Adipocyte (in vitro differentiated cells): ENCODE data around the gene GADL1.
A peak's percentile ranks its signal among the peaks of the same experiment; 100 is the strongest.

Source experiments
- DNase-seq: peaks from one replicate; pipeline ENCODE4 v3.0.0-alpha.2; 2015; ENCODE audit warnings: low read depth
- H3K27me3 ChIP-seq: replicated peaks from 2 replicates; pipeline ENCODE4 v1.7.0; 2013; ENCODE audit warnings: mild to moderate bottlenecking, low read length, moderate library complexity; ENCODE audit not compliant: control insufficient read depth, insufficient read depth
- H3K36me3 ChIP-seq: 2 replicates; pipeline ENCODE4 v1.7.0; 2013; ENCODE audit warnings: low read length, mild to moderate bottlenecking, moderate library complexity; ENCODE audit not compliant: control insufficient read depth, insufficient read depth, severe bottlenecking
- H3K4me1 ChIP-seq: 2 replicates; pipeline ENCODE4 v1.7.0; 2013; ENCODE audit warnings: mild to moderate bottlenecking, low read length, moderate library complexity; ENCODE audit not compliant: control insufficient read depth, insufficient read depth
- H3K4me3 ChIP-seq: 2 replicates; pipeline ENCODE4 v1.7.0; 2013; ENCODE audit warnings: mild to moderate bottlenecking, low read length, moderate library complexity
- H3K9ac ChIP-seq: 2 replicates; pipeline ENCODE4 v1.7.0; 2013; ENCODE audit warnings: mild to moderate bottlenecking, low read length, moderate library complexity
- H3K9me3 ChIP-seq: 2 replicates; pipeline ENCODE4 v1.7.0; 2013; ENCODE audit warnings: mild to moderate bottlenecking, low read length, moderate library complexity; ENCODE audit not compliant: control insufficient read depth

Gene GADL1

DNA sequence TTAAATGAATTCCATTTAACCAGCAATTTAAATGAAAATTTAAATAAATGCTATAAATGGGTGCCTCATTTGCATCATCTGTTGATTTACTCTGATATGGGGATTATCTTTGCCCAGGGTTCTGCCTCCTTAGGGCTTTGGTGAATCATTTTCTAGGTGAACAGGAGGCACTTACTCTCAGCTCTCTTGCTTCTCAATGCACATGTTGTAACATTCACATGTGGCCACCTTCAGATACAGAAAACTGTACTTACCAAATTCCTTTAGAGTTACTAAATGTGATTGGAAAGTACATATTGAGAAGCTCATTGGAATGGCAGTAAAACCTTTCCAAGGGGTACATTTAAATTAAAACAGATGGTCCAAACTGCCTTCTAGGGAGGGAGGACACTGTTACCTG lies 20.8 kb downstream of the GADL1 start:
- H3K9ac ChIP-seq = no peak overlapping the region
- DNase-seq = peak; percentile 11
- no peaks in the 10 kb centered on the region for H3K4me1 ChIP-seq
- no peak overlapping the region for H3K4me3 ChIP-seq
- no peaks in the 10 kb centered on the region for H3K27me3 ChIP-seq
- H3K9me3 ChIP-seq = no peaks in the 10 kb centered on the region
- H3K36me3 ChIP-seq = no peaks in the 10 kb centered on the region

- no peak overlapping the region for H3K4me3 ChIP-seq
- H3K9me3 ChIP-seq = no peaks in the 10 kb centered on the region
- H3K4me1 ChIP-seq = no peaks in the 10 kb centered on the region
- H3K9ac ChIP-seq = no peak overlapping the region
- no peaks in the 10 kb centered on the region for H3K36me3 ChIP-seq
- DNase-seq = no peak
- H3K27me3 ChIP-seq = no peaks in the 10 kb centered on the region
Observed at GRCh38 chr3:30872879-30873278, 21.6 kb downstream of the GADL1 start.

DNA sequence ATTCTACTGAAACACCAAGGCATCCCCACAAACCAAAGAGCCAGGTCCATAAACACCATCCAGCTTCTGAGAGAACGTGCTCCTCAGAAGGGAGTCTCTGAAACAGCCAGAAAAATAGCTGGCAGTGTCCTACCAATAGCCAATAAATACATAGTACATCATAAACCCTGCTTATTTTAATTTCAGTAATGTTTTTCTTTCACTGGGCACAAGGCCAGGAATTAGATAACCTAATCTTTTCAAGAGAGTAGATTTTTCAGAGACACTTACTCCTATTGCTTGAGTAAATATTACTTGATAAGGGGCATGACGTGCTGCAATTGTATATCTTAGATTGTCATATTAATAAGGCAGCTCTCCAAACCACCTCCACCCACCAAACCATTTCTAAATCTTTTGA lies 22.7 kb downstream of the GADL1 start:
- H3K27me3 ChIP-seq = no peaks in the 10 kb centered on the region
- no peaks in the 10 kb centered on the region for H3K36me3 ChIP-seq
- H3K9ac ChIP-seq = no peak overlapping the region
- no peaks in the 10 kb centered on the region for H3K9me3 ChIP-seq
- DNase-seq = no peak
- H3K4me1 ChIP-seq = no peaks in the 10 kb centered on the region
- H3K4me3 ChIP-seq = no peak overlapping the region

DNA sequence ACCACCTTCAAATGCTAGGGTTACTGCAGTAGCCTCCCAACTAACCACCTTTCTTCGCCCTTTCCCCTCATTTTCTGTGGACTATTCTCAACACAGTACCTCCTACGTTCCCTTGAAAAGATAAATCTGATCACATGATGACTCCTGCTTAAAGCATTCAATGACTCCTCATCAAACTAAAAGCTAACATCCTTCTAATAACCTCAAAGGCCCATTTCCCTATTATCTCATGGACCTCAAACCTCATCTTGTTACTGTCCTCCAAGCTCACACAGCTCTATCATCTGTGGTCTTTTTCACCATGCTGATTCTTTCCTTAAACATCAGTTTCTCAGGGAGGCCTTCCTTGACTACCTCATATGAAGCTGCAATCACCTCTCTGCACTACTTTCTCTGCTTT lies 29.6 kb downstream of the GADL1 start:
- Histone ChIP-seq H3K36me3 (no peaks in the 10 kb centered on the region), H3K4me1 (no peaks in the 10 kb centered on the region), H3K4me3 (no peak overlapping the region), H3K27me3 (no peaks in the 10 kb centered on the region), H3K9me3 (no peaks in the 10 kb centered on the region), H3K9ac (no peak overlapping the region)
- no peak for DNase-seq

- Histone ChIP-seq H3K9me3 (no peaks in the 10 kb centered on the region), H3K27me3 (no peaks in the 10 kb centered on the region), H3K4me1 (no peaks in the 10 kb centered on the region), H3K4me3 (no peak overlapping the region), H3K36me3 (no peaks in the 10 kb centered on the region), H3K9ac (no peak overlapping the region)
- DNase-seq = no peak
Observed at GRCh38 chr3:30864132-30864531, 30.3 kb downstream of the GADL1 start.

- no peaks in the 10 kb centered on the region for H3K36me3 ChIP-seq
- no peaks in the 10 kb centered on the region for H3K4me1 ChIP-seq
- H3K27me3 ChIP-seq = no peaks in the 10 kb centered on the region
- no peaks in the 10 kb centered on the region for H3K9me3 ChIP-seq
- H3K4me3 ChIP-seq = no peak overlapping the region
- H3K9ac ChIP-seq = no peak overlapping the region
- DNase-seq = no peak
Observed at GRCh38 chr3:30862004-30862403, 32.5 kb downstream of the GADL1 start.

- H3K4me1 ChIP-seq = peaks cover 7% of the 10 kb centered on the region
- DNase-seq = no peak
- no peak overlapping the region for H3K9ac ChIP-seq
- no peaks in the 10 kb centered on the region for H3K9me3 ChIP-seq
- H3K36me3 ChIP-seq = no peaks in the 10 kb centered on the region
- no peaks in the 10 kb centered on the region for H3K27me3 ChIP-seq
- no peak overlapping the region for H3K4me3 ChIP-seq
Observed at GRCh38 chr3:30858894-30859389, 35.5 kb downstream of the GADL1 start.

DNA sequence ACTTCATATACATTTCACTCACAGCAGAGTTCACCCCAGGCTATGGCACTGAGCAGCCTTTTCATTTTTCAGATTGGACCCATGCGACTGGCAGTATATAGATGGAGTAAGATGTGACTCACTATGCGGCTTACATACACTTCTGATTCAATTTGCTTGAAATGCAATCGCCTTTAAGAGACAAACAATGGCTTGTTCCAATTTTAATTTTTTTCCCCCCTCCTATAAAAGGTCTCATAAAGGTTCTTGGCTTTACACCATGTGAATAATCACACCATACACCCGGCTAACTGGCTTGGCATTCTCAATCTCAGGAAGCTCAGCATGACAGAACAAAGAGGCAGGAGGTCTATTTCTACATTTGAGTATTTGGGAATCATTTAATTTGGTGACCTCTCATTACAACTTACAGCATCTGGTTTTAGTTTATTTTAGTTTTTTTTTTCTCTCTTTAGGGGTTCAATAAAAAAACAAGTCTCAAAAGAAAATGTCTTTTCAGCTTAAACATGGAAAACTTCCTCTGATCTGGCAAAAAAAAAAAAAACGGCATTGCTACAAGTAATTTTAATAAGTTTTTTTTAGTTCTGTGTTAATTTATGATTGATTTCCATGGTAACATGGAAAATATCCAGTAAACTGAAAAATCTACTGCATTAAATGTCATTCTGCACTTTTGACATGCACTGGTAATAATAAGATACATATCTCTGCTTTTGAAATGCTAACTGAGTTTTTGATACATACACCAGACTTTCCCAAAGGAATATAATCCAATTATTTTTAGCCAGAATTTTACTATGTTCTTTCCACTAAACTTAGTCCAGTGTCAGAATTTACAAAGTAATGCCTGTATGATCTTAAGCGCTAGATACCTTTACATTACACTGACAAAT lies 38.8 kb downstream of the GADL1 start:
- no peak overlapping the region for H3K4me3 ChIP-seq
- H3K9ac ChIP-seq = no peak overlapping the region
- no peaks in the 10 kb centered on the region for H3K9me3 ChIP-seq
- DNase-seq = peak; percentile 34
- H3K4me1 ChIP-seq = peaks cover 7% of the 10 kb centered on the region
- H3K36me3 ChIP-seq = no peaks in the 10 kb centered on the region
- H3K27me3 ChIP-seq = no peaks in the 10 kb centered on the region

DNA sequence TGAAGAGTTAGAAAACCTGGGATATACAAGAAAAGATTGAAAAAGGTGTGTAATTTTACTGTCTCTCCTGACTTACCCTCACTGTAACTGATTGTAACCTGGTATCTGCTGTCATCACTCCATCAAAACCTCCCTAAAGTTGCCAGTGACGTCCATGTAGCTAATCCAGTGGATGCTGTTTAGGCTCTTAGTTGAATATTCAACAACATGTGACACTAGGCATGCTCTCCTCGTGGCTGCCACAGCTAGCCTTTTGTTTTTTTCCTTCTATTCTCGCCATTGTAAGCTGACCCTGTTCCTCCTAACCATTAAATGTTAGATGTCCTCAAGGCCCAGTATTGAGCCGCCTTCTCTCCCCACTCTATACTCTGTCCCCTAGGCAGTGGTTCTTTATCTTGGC lies 41.6 kb downstream of the GADL1 start:
- H3K9ac ChIP-seq = no peak overlapping the region
- H3K9me3 ChIP-seq = no peaks in the 10 kb centered on the region
- H3K4me3 ChIP-seq = no peak overlapping the region
- peaks cover 16% of the 10 kb centered on the region for H3K4me1 ChIP-seq
- H3K27me3 ChIP-seq = no peaks in the 10 kb centered on the region
- DNase-seq = no peak
- H3K36me3 ChIP-seq = no peaks in the 10 kb centered on the region

GRCh38 chr3:30848087-30848779 lies 46.2 kb downstream of the GADL1 start:
- no peak overlapping the region for H3K9ac ChIP-seq

GRCh38 chr3:30847592-30847991 lies 46.9 kb downstream of the GADL1 start:
- Histone ChIP-seq H3K27me3 (peaks cover 10% of the 10 kb centered on the region), H3K4me1 (peaks cover 16% of the 10 kb centered on the region), H3K4me3 (no peak overlapping the region), H3K9ac (no peak overlapping the region), H3K9me3 (no peaks in the 10 kb centered on the region), H3K36me3 (no peaks in the 10 kb centered on the region)
- DNase-seq = peak; percentile 32

More at GRCh38 chr3:30848087-30848779, 46.2 kb downstream of the GADL1 start:
- peak; percentile 11 for DNase-seq
- Histone ChIP-seq H3K9me3 (no peaks in the 10 kb centered on the region), H3K4me3 (no peak overlapping the region), H3K27me3 (peaks cover 10% of the 10 kb centered on the region), H3K4me1 (peaks cover 16% of the 10 kb centered on the region), H3K36me3 (no peaks in the 10 kb centered on the region)
